ENCODE data around the gene GABBR2.

- TF ChIP-seq CTCF (IDR thresholded peaks at IDR 0.05; ENCODE audit: low read depth, low read length, poor library complexity, severe bottlenecking) = no peak
- TF ChIP-seq EZH2phosphoT487 (IDR thresholded peaks at IDR 0.05; ENCODE audit: borderline replicate concordance, low read length) = no peak
Observed at GRCh38 chr9:98342098-98342819, 366.5 kb downstream of the GABBR2 start.
